PC-3 (cell line): Measurements from ENCODE around the gene RREB1.

Source experiments
- CTCF ChIP-seq: fragments of 300-600 bp; sonication (generic); conservative IDR thresholded peaks from 2 replicates; pipeline ENCODE4 v1.5.1; 2017; ENCODE audit warnings: antibody characterized with exemption, low read depth, mild to moderate bottlenecking, low read length
- EZH2 ChIP-seq: fragments of 300-600 bp; sonication (generic); IDR thresholded peaks from one replicate; pipeline ENCODE4 v1.6.1; 2017; ENCODE audit warnings: antibody characterized with exemption, mild to moderate bottlenecking, low read length; ENCODE audit not compliant: unreplicated experiment
- EZH2phosphoT487 ChIP-seq: fragments of 300-600 bp; sonication (generic); IDR thresholded peaks from 2 replicates; pipeline ENCODE4 v1.6.1; 2018; ENCODE audit warnings: mild to moderate bottlenecking, antibody characterized with exemption, low read length, borderline replicate concordance

- TF ChIP-seq CTCF (no peak), EZH2 (no peak), EZH2phosphoT487 (no peak)
Observed at GRCh38 chr6:7156643-7157278, 49.0 kb downstream of the RREB1 start.
